ENCODE measurements around the gene ZNF154. TPM values are rescaled to one million over a fixed set of nuclear protein-coding genes. Genes with fewer than 3 reads are reported as not detected.
A peak's percentile ranks its signal among the peaks of the same experiment; 100 is the strongest.

The ZNF154 gene
- total RNA-seq, 1 donor from 2014 or later: 2.4 TPM

DNA sequence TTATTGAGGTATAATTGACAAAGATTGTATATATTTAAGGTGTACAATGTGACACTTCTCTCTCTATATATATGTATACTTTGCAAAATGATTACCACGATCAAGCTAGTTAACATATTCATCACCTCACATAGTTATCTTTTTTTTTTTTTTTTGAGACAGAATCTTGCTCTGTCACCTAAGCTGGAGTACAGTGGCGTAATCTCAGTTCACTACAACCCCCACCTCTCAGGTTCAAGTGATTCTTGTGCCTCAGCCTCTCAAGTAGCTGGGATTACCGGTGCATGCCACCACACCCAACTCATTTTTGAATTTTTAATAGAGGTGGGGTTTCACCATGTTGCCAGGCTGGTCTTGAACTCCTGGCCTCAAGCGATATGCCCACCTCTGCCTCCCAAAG is 36.5 kb downstream of the ZNF154 start:
- DNase-seq: no peak

DNA sequence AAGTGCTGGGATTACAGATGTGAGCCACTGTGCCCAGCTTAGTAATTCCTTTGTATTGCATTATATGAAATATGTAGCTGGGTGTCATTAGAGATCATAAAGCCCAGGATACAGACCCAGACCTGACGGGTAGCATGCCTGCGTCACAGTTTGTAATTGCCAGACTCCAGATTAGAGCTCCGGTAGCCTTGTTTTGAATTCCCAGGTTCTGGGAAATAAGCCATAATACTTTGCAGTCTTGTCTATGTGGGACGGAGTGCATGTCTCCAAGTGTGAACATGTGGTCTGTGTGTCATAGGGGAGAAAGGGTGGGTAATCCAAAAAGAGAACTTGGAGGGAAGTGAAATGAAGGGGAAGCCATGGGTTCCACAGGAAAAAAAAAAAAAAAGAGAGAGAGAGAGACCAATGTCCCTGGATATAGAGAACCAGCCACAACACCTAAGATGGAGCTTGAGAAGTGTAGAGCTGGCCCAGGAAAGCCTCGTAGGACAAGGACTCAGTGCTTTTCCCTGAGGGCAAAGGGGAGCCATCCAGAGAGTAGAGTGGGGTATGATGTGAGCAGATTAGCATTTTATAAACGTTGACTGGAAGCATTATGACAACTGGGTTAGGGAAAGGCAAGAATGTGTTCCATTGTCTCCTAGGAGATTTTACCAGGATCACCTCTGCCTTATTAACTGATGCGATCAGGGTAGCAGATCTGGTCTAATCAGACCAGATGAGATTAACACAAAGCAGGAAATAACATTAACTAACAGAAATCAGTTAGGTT is 37.7 kb downstream of the ZNF154 start:
- DNase-seq: no peak

DNA sequence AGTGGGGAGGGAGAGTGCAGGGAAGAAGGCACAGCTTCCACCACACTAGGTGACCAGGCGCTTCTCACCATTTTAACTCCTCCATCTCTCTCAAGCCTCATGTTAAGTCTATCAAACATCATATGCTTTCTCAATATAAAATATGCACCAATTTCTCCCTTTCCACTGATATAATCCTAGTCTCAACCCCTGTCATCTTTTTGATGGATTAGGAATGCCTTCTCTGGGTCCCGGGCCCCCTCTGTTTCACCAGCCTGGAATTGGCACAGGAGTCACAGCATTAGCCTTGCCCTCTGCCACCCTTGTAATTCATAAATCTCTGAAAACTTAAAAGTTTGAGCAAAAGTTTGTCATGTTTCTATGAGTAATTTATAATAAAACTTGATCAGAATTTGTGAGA is 40.4 kb downstream of the ZNF154 start, which contains the start of gene ZSCAN4:
TSS of gene ZSCAN4 (plus strand) at position 301 of the 400 bp plus-strand sequence. CDS start 7,211 bp downstream, outside the sequence.
- DNase-seq: no peak

GRCh38 chr19:57667228-57667627 is 41.8 kb downstream of the ZNF154 start:
- no peak for DNase-seq

DNA sequence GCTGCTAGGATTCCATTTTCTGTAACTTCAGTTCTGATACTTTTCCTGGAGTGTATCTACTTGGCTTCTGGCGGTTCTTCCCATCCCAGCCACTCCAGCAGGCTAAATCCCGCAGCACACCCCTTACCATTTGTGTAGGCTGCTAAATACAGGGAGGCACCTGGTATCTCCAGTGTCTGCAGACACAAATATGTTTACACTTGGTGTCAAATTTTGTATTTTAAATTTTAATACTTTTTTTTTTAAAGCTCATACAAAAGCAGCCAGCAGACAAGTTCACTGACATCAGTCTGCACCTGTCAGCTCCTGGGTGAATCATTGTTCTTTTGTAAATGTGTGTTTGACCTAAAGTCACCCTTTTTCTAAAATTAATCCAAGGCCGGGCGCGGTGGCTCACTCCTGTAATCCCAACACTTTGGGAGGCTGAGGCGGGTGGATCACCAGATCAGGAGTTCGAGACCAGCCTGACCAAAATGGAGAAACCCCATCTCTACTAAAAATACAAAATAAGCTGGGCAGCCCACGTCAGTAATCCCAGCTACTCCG is 43.7 kb downstream of the ZNF154 start:
- DNase-seq: no peak

GRCh38 chr19:57664269-57665127 is 44.5 kb downstream of the ZNF154 start:
- DNase-seq: peak; percentile 43

- DNase-seq: no peak
Observed at GRCh38 chr19:57656346-57656745, 52.7 kb downstream of the ZNF154 start.

DNA sequence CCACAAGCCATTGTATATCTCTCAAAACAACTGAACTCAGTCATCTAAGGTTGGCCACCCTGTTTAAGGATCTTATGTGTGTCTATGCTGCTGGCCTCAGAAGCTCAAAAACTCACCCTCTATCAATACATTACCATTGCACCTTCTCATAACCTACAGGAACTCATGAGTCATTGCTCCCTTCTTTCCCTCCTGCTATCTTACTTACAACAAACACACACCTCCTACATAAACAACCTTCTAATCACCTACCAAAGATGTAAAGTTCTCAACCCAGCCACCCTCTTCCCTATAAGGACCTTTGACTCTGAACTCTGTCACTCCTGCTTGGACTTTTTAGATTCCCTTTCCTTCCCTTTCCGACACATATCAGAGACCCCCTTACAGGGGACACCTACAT is 53.6 kb downstream of the ZNF154 start:
- DNase-seq: no peak

- DNase-seq: no peak
Observed at GRCh38 chr19:57653689-57654088, 55.3 kb downstream of the ZNF154 start.

DNA sequence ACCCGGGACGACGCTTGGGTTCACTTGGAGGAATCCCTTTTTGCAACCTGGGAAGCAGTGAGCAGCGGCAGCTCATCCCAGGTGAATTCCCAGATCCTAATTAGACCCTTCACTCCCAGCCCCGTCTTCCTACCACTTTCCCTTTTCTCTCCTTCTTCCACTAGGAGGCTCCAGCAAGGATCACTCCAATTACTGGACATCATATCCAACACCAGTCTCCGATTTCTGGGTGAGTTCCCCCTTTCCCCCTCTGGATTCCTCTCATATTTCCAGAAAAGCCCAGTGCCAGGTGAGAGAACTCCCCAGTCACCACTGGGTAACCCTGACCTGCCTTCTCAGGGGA is 57.4 kb downstream of the ZNF154 start:
- DNase-seq: no peak

- DNase-seq: no peak
Observed at GRCh38 chr19:57648331-57649003, 60.5 kb downstream of the ZNF154 start.

Other genes starting within 250 kb of the ZNF154 start
- gene ZNF772, start 231.6 kb downstream of the ZNF154 start, total RNA-seq: 19.3 and 22.3 TPM in 2 replicates
- gene ZNF419, start 221.5 kb downstream of the ZNF154 start, total RNA-seq: 7.8 and 12.6 TPM in 2 replicates
- gene ZNF773, start 209.3 kb downstream of the ZNF154 start, total RNA-seq: 15.3 and 17.5 TPM in 2 replicates
- gene ZNF549, start 181.8 kb downstream of the ZNF154 start, total RNA-seq: 4.8 and 5.8 TPM in 2 replicates
- 6.4 and 8.0 TPM in 2 replicates for gene ZNF550, start 149.3 kb downstream of the ZNF154 start, total RNA-seq
- gene ZNF416, start 130.3 kb downstream of the ZNF154 start, total RNA-seq: 4.1 and 4.4 TPM in 2 replicates
- 5.3 and 6.1 TPM in 2 replicates for gene ZIK1, start 125.1 kb downstream of the ZNF154 start, total RNA-seq
- 2.7 and 4.5 TPM in 2 replicates for gene ZNF530, start 109.3 kb downstream of the ZNF154 start, total RNA-seq
- 17.6 and 24.0 TPM in 2 replicates for gene ZNF134, start 95.0 kb downstream of the ZNF154 start, total RNA-seq
- 9.9 and 11.2 TPM in 2 replicates for gene ZNF211, start 76.0 kb downstream of the ZNF154 start, total RNA-seq
- not detected in 2 replicates for gene ZSCAN4, start 40.3 kb downstream of the ZNF154 start, total RNA-seq
- 8.9 and 9.5 TPM in 2 replicates for gene ZNF551, start 27.2 kb downstream of the ZNF154 start, total RNA-seq
- 9.8 and 10.0 TPM in 2 replicates for gene ZNF671, start 18.4 kb upstream of the ZNF154 start, total RNA-seq
- 14.6 and 18.1 TPM in 2 replicates for gene ZNF776, start 37.6 kb upstream of the ZNF154 start, total RNA-seq
- gene ZNF586, start 60.5 kb upstream of the ZNF154 start, total RNA-seq: 13.1 and 31.0 TPM in 2 replicates
- gene ZNF552, start 105.7 kb upstream of the ZNF154 start, total RNA-seq: 7.4 and 9.9 TPM in 2 replicates
- gene ZNF587B, start 121.1 kb upstream of the ZNF154 start, total RNA-seq: 24.2 and 27.2 TPM in 2 replicates
- 29.4 and 36.3 TPM in 2 replicates for gene ZNF587, start 140.7 kb upstream of the ZNF154 start, total RNA-seq
- 4.1 and 4.6 TPM in 2 replicates for gene ZNF814, start 179.8 kb upstream of the ZNF154 start, total RNA-seq
- 15.2 and 18.9 TPM in 2 replicates for gene ZNF417, start 207.4 kb upstream of the ZNF154 start, total RNA-seq
- 4.3 and 4.9 TPM in 2 replicates for gene ZNF418, start 226.2 kb upstream of the ZNF154 start, total RNA-seq
- 4.1 and 4.5 TPM in 2 replicates for gene ZNF256, start 238.5 kb upstream of the ZNF154 start, total RNA-seq